ENCODE measurements around the gene ANAPC4. TPM values are rescaled to one million over a fixed set of nuclear protein-coding genes. Genes with fewer than 3 reads are reported as not detected.
A peak's percentile ranks its signal among the peaks of the same experiment; 100 is the strongest.

Gene ANAPC4
- total and polyA plus RNA-seq, 2 donors (not counting 1 experiment from before 2014, with no cell fraction given): 15.9 to 27.1 TPM

DNA sequence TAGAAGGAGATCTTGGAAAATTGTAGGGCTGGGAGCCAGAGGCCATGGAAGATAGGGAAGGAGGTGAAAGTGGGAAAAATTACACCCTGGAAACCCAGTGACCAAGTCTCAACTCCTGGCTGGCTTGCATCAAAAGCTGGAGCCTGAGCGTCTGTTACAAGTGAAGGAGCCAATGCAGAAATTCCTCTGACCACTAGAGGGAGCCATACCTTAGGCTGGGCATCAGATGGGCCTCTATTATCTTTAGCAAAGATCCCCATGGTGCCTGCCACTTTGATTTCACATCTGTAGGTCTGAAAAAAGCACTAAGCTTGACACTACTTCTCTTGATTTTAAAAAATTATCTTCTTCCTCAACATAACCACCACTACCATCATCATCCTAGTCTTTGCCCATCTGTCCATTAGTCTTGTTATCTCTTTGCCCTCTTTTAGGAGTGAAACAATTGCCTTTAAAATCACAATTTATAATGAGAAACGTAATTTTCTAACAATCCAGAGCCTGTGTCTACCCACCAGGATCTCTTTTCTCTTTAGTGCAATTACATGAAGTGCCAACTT lies 62.9 kb downstream of the ANAPC4 start:
- Histone ChIP-seq H3K36me3 (ENCODE audit: control insufficient read depth, insufficient read depth, low read length) (no peaks in the 10 kb centered on the region), H3K4me3 (replicated peaks in 1 of 4; ENCODE audit: control extremely low read depth in 1 of 4, insufficient read depth in 1 of 4, low read depth in 3 of 4, low read length in 4 of 4) (no peak overlapping the region), H3K4me1 (ENCODE audit: control insufficient read depth, extremely low read depth, insufficient read depth, low read length) (no peaks in the 10 kb centered on the region), H3K9ac (ENCODE audit: insufficient read depth, low read length) (no peak overlapping the region), H3K4me2 (ENCODE audit: extremely low read depth, insufficient read depth, low read length) (no peak overlapping the region), H3K27me3 (ENCODE audit: control insufficient read depth, insufficient read depth, low read length) (no peaks in the 10 kb centered on the region), H3K9me3 (ENCODE audit: control insufficient read depth, insufficient read depth, low read depth, low read length) (no peaks in the 10 kb centered on the region), H4K20me1 (ENCODE audit: control insufficient read depth, extremely low read depth, insufficient read depth, low read length) (no peaks in the 10 kb centered on the region), H2AFZ (ENCODE audit: low read length) (no peak overlapping the region), H3K79me2 (ENCODE audit: control insufficient read depth, insufficient read depth, low read length) (no peaks in the 10 kb centered on the region), H3K27ac (ENCODE audit: insufficient read depth, low read length) (no peak overlapping the region)
- peak; percentile 51 to 76 for DNase-seq (ENCODE audit: low read depth in 2 of 2)
- no peak for TF ChIP-seq EZH2 (IDR thresholded peaks at IDR 0.05; ENCODE audit: low read length, missing control alignments)
- TF ChIP-seq, protein P1, sequence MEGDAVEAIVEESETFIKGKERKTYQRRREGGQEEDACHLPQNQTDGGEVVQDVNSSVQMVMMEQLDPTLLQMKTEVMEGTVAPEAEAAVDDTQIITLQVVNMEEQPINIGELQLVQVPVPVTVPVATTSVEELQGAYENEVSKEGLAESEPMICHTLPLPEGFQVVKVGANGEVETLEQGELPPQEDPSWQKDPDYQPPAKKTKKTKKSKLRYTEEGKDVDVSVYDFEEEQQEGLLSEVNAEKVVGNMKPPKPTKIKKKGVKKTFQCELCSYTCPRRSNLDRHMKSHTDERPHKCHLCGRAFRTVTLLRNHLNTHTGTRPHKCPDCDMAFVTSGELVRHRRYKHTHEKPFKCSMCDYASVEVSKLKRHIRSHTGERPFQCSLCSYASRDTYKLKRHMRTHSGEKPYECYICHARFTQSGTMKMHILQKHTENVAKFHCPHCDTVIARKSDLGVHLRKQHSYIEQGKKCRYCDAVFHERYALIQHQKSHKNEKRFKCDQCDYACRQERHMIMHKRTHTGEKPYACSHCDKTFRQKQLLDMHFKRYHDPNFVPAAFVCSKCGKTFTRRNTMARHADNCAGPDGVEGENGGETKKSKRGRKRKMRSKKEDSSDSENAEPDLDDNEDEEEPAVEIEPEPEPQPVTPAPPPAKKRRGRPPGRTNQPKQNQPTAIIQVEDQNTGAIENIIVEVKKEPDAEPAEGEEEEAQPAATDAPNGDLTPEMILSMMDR (conservative IDR thresholded peaks at IDR 0.05 in 1 of 2, IDR thresholded peaks at IDR 0.05 in 1 of 2; ENCODE audit: low read depth in 1 of 2, low read length in 2 of 2): peak; percentile 96 to 98

DNA sequence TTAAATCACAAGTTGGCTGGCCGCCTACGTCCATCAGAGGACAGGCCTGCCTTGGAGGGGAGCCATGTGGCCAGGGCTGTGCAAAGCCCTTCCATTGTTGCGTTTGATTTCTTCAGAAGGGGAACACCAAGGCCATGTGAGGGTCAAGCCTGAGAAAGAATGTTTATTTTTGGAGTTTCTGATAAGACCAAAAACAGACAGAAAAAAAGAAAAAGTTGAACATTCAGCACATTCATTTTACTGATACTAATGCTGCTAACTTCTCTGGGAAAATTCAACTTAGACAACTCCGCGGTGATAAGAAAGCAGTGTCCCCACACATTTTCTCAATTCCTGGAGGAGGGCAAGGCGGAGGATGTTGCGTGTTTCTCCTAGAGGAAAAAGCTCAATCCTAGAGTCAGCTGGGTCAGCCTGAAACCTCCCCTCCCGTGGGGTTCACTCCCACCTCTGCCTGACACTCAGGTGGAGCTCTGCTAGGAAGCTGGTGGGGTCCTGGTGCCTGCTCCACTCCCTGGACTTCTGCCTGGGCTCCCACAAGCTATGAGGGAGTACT lies 63.5 kb downstream of the ANAPC4 start:
- Histone ChIP-seq H3K79me2 (ENCODE audit: control insufficient read depth, insufficient read depth, low read length) (no peaks in the 10 kb centered on the region), H3K36me3 (ENCODE audit: control insufficient read depth, insufficient read depth, low read length) (no peaks in the 10 kb centered on the region), H3K4me3 (replicated peaks in 1 of 4; ENCODE audit: control extremely low read depth in 1 of 4, insufficient read depth in 1 of 4, low read depth in 3 of 4, low read length in 4 of 4) (no peak overlapping the region), H3K4me1 (ENCODE audit: control insufficient read depth, extremely low read depth, insufficient read depth, low read length) (no peaks in the 10 kb centered on the region), H4K20me1 (ENCODE audit: control insufficient read depth, extremely low read depth, insufficient read depth, low read length) (no peaks in the 10 kb centered on the region), H3K9ac (ENCODE audit: insufficient read depth, low read length) (no peak overlapping the region), H3K27me3 (ENCODE audit: control insufficient read depth, insufficient read depth, low read length) (no peaks in the 10 kb centered on the region), H3K27ac (ENCODE audit: insufficient read depth, low read length) (no peak overlapping the region), H2AFZ (ENCODE audit: low read length) (no peak overlapping the region), H3K9me3 (ENCODE audit: control insufficient read depth, insufficient read depth, low read depth, low read length) (no peaks in the 10 kb centered on the region), H3K4me2 (ENCODE audit: extremely low read depth, insufficient read depth, low read length) (no peak overlapping the region)
- TF ChIP-seq EZH2 (IDR thresholded peaks at IDR 0.05; ENCODE audit: low read length, missing control alignments): no peak
- TF ChIP-seq, protein P1 (conservative IDR thresholded peaks at IDR 0.05 in 1 of 2, IDR thresholded peaks at IDR 0.05 in 1 of 2; ENCODE audit: low read depth in 1 of 2, low read length in 2 of 2): no peak
- DNase-seq (ENCODE audit: low read depth in 2 of 2): peak; percentile 19 to 25

DNA sequence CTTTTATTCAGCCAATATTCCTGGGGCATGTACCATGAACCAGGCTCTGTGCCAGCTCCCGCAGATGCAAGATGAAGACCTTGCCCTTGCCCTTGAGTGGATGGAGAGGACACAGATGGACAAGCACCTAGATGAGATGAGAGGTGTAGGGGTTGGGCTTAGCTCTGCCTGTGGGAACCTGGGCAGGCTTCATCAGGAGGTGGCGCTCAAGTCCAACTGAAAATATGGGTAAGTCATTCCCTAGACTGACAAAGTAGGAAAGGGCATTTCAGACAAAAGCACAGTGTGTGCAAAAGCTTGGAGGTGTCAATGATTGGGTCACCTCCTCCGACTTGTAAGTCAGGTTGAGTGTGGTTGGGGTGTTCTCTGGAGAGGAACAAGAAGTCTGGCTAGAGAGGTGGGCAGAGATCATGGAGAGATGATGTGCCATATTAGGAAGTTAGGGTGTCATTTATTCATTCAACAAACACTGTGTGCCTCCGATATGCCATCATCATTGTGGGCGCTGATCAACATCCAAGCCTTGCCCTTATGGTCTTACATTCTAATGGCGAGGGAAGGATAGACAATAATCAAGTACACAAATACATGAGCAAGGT lies 64.6 kb downstream of the ANAPC4 start:
- Histone ChIP-seq H3K27ac (ENCODE audit: insufficient read depth, low read length) (no peak overlapping the region), H3K9me3 (ENCODE audit: control insufficient read depth, insufficient read depth, low read depth, low read length) (no peaks in the 10 kb centered on the region), H3K4me1 (ENCODE audit: control insufficient read depth, extremely low read depth, insufficient read depth, low read length) (no peaks in the 10 kb centered on the region), H3K4me2 (ENCODE audit: extremely low read depth, insufficient read depth, low read length) (no peak overlapping the region), H3K36me3 (ENCODE audit: control insufficient read depth, insufficient read depth, low read length) (no peaks in the 10 kb centered on the region), H3K9ac (ENCODE audit: insufficient read depth, low read length) (no peak overlapping the region), H3K4me3 (replicated peaks in 1 of 4; ENCODE audit: control extremely low read depth in 1 of 4, insufficient read depth in 1 of 4, low read depth in 3 of 4, low read length in 4 of 4) (no peak overlapping the region), H4K20me1 (ENCODE audit: control insufficient read depth, extremely low read depth, insufficient read depth, low read length) (no peaks in the 10 kb centered on the region), H2AFZ (ENCODE audit: low read length) (no peak overlapping the region), H3K79me2 (ENCODE audit: control insufficient read depth, insufficient read depth, low read length) (no peaks in the 10 kb centered on the region), H3K27me3 (ENCODE audit: control insufficient read depth, insufficient read depth, low read length) (no peaks in the 10 kb centered on the region)
- no peak for TF ChIP-seq EZH2 (IDR thresholded peaks at IDR 0.05; ENCODE audit: low read length, missing control alignments)
- TF ChIP-seq, protein P1 (conservative IDR thresholded peaks at IDR 0.05 in 1 of 2, IDR thresholded peaks at IDR 0.05 in 1 of 2; ENCODE audit: low read depth in 1 of 2, low read length in 2 of 2): peak; percentile 60 to 71
- DNase-seq (ENCODE audit: low read depth in 2 of 2): peak; percentile 50 to 55

Data from fibroblast of lung (primary cell).